Measurements from ENCODE around the gene HPD. TPM values are rescaled to one million over a fixed set of nuclear protein-coding genes. Genes with fewer than 3 reads are reported as not detected.
"Not testable (repeated sequence)": the region's sequence is repeated elsewhere in the genome, so short reads cannot be mapped to it uniquely, and the experiment has no call there.

The HPD gene
- total RNA-seq, 4 donors from 2014 or later: 0.63 to 1.1 TPM; not detected in 2

DNA sequence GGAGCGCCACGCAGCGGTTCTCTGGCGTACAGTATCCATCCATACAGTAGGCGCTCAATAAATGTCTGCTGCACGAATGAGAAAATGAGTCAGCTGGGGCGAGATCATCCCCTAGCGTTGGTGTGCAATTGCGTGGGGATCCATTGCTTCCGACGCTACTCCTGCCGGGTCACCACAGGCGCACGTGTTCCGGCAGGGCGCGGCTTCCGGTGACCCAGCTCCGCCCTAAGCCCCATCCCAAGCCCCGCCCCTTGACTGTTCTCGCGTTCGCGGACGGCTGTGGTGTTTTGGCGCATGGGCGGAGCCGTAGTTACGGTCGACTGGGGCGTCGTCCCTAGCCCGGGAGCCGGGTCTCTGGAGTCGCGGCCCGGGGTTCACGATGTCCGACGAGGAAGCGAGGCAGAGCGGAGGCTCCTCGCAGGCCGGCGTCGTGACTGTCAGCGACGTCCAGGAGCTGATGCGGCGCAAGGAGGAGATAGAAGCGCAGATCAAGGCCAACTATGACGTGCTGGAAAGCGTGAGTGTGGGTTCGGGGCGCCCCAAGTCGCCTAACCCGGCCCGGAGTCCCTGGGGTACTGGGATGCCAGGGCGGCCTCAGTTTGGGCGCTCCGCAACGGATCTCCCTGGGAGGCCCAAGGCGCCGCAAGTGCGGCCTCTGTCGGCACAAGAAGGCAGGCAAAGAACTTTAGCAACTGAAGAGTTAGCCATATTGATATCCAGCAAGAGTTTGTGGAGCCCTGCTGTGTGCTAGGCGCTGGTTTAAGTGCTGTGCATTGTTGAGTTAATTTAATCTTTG is 30.0 kb upstream of the HPD start, which contains the start of gene PSMD9:
TSS of gene PSMD9 (plus strand) at position 313 of the 796 bp plus-strand sequence. CDS start at position 380, 67 bp downstream.
- Histone ChIP-seq H3K4me1 (peaks cover 0 to 43% (median 17%) of the 10 kb centered on the region in 4 donors), H3K36me3 (peaks cover 0 to 15% (median 0%) of the 10 kb centered on the region in 3 donors), H3K9me3 (no peaks in the 10 kb centered on the region), H3K27me3 (no peaks in the 10 kb centered on the region), H3K27ac (peak within 1 kb of the TSS; percentile 79 to 97 (median 92)), H3K4me3 (peak within 1 kb of the TSS; percentile 60 to 88 (median 73))
- peak; percentile 93 to 94 for TF ChIP-seq EP300 (IDR thresholded peaks at IDR 0.05)
- TF ChIP-seq, protein P1, sequence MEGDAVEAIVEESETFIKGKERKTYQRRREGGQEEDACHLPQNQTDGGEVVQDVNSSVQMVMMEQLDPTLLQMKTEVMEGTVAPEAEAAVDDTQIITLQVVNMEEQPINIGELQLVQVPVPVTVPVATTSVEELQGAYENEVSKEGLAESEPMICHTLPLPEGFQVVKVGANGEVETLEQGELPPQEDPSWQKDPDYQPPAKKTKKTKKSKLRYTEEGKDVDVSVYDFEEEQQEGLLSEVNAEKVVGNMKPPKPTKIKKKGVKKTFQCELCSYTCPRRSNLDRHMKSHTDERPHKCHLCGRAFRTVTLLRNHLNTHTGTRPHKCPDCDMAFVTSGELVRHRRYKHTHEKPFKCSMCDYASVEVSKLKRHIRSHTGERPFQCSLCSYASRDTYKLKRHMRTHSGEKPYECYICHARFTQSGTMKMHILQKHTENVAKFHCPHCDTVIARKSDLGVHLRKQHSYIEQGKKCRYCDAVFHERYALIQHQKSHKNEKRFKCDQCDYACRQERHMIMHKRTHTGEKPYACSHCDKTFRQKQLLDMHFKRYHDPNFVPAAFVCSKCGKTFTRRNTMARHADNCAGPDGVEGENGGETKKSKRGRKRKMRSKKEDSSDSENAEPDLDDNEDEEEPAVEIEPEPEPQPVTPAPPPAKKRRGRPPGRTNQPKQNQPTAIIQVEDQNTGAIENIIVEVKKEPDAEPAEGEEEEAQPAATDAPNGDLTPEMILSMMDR (IDR thresholded peaks at IDR 0.05): peak; percentile 55 to 75 (median 61)
- TF ChIP-seq POLR2A (IDR thresholded peaks at IDR 0.05): peak in 1 of 2 donors; percentile 42
- peak; percentile 97 for DNase-seq (ENCODE audit: low spot score in 2 of 2)
- 1% methylated on average over 33 to 62 of the region's 67 CpGs for WGBS, 2 donors

DNA sequence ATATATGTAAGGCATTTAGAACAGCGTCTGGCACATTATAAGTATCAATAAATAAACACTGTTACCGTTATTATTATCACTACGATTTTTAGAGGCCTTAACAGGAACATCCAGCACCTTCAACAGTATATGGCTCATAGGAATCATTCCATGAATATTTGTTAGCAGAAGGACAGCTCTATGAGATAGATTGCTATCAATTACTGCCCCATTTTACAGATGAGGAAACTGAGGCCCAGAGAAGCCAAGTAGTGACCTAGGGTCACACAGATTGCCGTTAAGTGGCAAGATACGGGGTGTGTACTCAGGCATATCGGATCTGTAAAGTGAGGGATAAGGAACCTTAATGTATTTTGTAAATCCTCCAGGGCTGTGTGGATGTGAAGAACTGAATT is 29.4 kb upstream of the HPD start:
- TF ChIP-seq POLR2A (IDR thresholded peaks at IDR 0.05) (no peak), EP300 (IDR thresholded peaks at IDR 0.05) (no peak)
- TF ChIP-seq, protein P1 (IDR thresholded peaks at IDR 0.05): no peak
- WGBS, 2 donors: 58 to 68% methylated on average over 6 of the region's 6 CpGs
- H3K36me3 ChIP-seq: peaks cover 0 to 11% (median 0%) of the 10 kb centered on the region in 3 donors
- H3K4me3 ChIP-seq: peak overlapping the region; percentile 60 to 88 (median 73)
- peak overlapping the region in 2 of 4 donors; percentile 88 to 95 for H3K27ac ChIP-seq
- H3K27me3 ChIP-seq: no peaks in the 10 kb centered on the region
- DNase-seq (ENCODE audit: low spot score in 2 of 2): no peak
- no peaks in the 10 kb centered on the region for H3K9me3 ChIP-seq
- H3K4me1 ChIP-seq: peaks cover 0 to 37% (median 17%) of the 10 kb centered on the region in 4 donors

DNA sequence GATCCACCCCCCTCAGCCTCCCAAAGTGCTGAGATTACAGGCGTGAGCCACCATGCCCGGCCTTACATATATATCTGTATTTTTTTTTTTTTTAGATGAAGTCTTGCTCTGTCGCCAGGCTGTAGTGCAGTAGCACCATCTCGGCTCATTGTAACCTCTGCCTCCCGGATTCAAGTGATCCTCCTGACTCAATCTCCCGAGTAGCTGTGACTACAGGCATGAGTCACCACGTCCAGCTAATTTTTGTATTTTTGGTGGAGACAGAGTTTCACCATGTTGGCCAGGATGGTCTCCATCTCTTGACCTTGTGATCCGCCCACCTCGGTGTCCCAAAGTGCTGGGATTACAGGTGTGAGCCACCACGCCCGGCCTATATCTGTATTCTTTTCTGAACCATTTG is 26.5 kb upstream of the HPD start:
- not testable (repeated sequence) for H3K36me3 ChIP-seq; DNase-seq (ENCODE audit: low spot score in 2 of 2); H3K27me3 ChIP-seq; H3K9me3 ChIP-seq; H3K4me3 ChIP-seq; H3K27ac ChIP-seq
- peaks cover 0 to 16% (median 9%) of the 10 kb centered on the region in 4 donors for H3K4me1 ChIP-seq
- WGBS, 2 donors: 88% methylated on average over 11 of the region's 11 CpGs

DNA sequence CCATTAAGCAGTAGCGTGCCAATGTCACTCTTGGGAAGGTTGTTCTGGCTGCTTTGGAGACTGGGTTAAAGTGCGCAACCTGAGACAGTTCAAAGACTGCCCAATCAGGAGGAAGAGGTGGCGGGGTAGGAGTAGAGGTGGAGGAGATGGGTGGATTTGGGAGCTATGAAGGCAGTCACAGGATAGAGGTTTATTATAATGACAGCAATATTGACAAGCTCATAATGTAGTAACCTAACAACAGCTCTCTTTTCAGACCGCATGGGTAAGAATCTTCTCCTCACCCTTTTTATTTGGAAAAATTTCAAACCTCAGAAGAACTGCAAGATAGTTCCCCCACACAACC is 24.6 kb upstream of the HPD start:
- no peak for DNase-seq (ENCODE audit: low spot score in 2 of 2)
- Histone ChIP-seq H3K27ac (no peak overlapping the region), H3K4me3 (no peak overlapping the region), H3K36me3 (no peaks in the 10 kb centered on the region), H3K4me1 (peaks cover 0 to 7% (median 0%) of the 10 kb centered on the region in 4 donors), H3K27me3 (no peaks in the 10 kb centered on the region), H3K9me3 (no peaks in the 10 kb centered on the region)
- WGBS, 2 donors: 46 to 54% methylated on average over 4 of the region's 4 CpGs
- TF ChIP-seq, protein P1 (IDR thresholded peaks at IDR 0.05): no peak
- no peak for TF ChIP-seq POLR2A (IDR thresholded peaks at IDR 0.05)
- TF ChIP-seq EP300 (IDR thresholded peaks at IDR 0.05): no peak

DNA sequence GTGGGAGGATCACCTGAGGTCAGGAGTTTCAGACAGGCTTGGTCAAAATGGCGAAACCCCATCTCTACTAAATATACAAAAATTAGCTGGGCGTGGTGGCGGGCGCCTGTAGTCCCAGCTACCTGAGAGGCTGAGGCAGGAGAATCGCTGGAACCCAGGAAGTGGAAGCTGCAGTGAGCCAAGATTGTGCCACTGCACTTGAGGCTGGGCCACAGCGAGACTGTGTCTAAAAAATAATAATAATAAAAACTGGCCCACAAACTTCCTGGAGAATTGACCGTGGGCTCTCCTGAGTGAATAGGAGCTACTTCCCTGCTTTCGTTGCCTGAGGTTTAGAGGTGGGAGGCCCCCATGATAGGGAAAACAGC is 17.4 kb upstream of the HPD start:
- WGBS, 2 donors: 87 to 88% methylated on average over 8 of the region's 8 CpGs
- H3K4me3 ChIP-seq: not testable (repeated sequence)

DNA sequence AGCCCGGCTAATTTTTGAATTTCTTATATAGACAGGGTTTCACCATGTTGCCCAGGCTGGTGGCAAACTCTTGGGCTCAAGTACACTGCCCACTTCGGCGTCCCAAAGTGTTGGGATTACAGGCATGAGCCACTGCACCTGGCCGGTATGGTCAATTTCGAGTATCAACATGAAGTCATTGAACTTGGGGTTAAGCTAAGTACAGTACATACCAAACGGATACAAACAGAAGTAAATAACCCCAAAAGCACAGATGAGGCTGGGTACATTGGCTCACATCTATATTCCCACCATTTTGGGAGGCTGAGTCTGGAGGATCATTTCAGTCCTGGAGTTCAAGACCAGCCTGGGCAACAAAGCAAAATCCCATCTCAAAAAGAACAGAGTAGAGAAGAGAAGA is 16.9 kb upstream of the HPD start:
- Histone ChIP-seq H3K4me3 (no peak overlapping the region), H3K36me3 (no peaks in the 10 kb centered on the region), H3K27ac (no peak overlapping the region), H3K4me1 (no peaks in the 10 kb centered on the region), H3K9me3 (no peaks in the 10 kb centered on the region), H3K27me3 (no peaks in the 10 kb centered on the region)
- DNase-seq (ENCODE audit: low spot score in 2 of 2): no peak
- WGBS, 2 donors: 85 to 90% methylated on average over 6 of the region's 6 CpGs
- TF ChIP-seq, protein P1 (IDR thresholded peaks at IDR 0.05): no peak
- TF ChIP-seq POLR2A (IDR thresholded peaks at IDR 0.05): no peak
- no peak for TF ChIP-seq EP300 (IDR thresholded peaks at IDR 0.05)

More for the DNA sequence above, 17.4 kb upstream of the HPD start:
- H3K4me1 ChIP-seq; H3K9me3 ChIP-seq; H3K27ac ChIP-seq; DNase-seq (ENCODE audit: low spot score in 2 of 2); H3K27me3 ChIP-seq; H3K36me3 ChIP-seq: not testable (repeated sequence)
